ENCODE data around the gene ENHO. TPM values are rescaled to one million over a fixed set of nuclear protein-coding genes. Genes with fewer than 3 reads are reported as not detected.

Gene ENHO
- total and polyA plus RNA-seq, 10 of the 15 experiments (the other 5 are each of a cell fraction or from before 2014, with no cell fraction given) = not detected

DNA sequence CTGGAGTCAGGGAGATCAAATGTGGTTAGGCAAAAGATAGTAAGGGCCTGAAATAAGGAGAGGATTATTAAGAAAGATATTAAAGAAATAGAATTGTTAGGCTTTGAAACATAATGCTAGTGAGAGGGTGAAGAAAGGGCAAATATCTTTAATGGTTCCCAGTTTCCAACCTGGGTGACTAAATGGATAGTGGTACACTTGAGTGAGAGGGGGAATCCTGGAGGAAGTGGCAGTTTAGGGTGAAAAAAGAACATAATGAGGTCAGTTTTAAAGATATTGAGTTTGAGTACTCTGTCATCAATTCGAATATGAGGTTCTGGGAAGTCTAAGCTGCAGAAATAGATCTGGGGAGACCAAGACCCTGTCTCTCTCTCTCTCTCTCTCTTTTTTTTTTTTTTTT lies 45.2 kb downstream of the ENHO start:
- H3K27me3 ChIP-seq (replicated peaks in 1 of 2; ENCODE audit: control insufficient read depth in 2 of 2, insufficient read depth in 2 of 2, low read length in 1 of 2) = peaks cover 0 to 2% of the 10 kb centered on the region in 2 experiments; a peak in 2 of 4 replicates
- H3K79me2 ChIP-seq (ENCODE audit: control insufficient read depth, insufficient read depth, low read length) = no peaks in the 10 kb centered on the region
- FAIRE-seq (no peak), ATAC-seq (no peak), DNase-seq (ENCODE audit: low read depth, low spot score) (no peak)
- no peaks in the 10 kb centered on the region for H3K36me3 ChIP-seq (ENCODE audit: control insufficient read depth in 2 of 2, insufficient read depth in 2 of 2, low read length in 1 of 2)
- H2AFZ ChIP-seq (ENCODE audit: control insufficient read depth, low read depth, low read length) = no peak overlapping the region
- H3K4me1 ChIP-seq (ENCODE audit: control insufficient read depth, insufficient read depth, low read length) = no peaks in the 10 kb centered on the region
- H3K4me2 ChIP-seq (ENCODE audit: control insufficient read depth, insufficient read depth) = no peak overlapping the region
- no peak overlapping the region for H3K9ac ChIP-seq (ENCODE audit: control insufficient read depth, insufficient read depth, low read length)
- intact Hi-C loops (cut with micrococcal nuclease; ENCODE audit: unreplicated experiment) (no loop called here), in situ Hi-C loops (cut with MboI) (no loop called here)
- H3K9me3 ChIP-seq (replicated peaks; ENCODE audit: control insufficient read depth, insufficient read depth, low read length) = no peaks in the 10 kb centered on the region; the same call in 2 of the 3 replicates
- BruUV-seq (replicated peaks) = no TSS peak
- ChIA-PET SMC1A (ENCODE audit: uncharacterized antibody, unreplicated experiment) (no interaction called here), RAD21 (ENCODE audit: unreplicated experiment) (no interaction called here), POLR2A (no interaction called here), CTCF (interaction anchor here (1.4 kb wide), 1 partner anchor 98 kb away, joined by 4 read pairs; no protein-coding TSS in a partner anchor)
- no peaks in the 10 kb centered on the region for H4K20me1 ChIP-seq (ENCODE audit: control insufficient read depth, insufficient read depth)
- H3K4me3 ChIP-seq = no peak overlapping the region
- TF ChIP-seq POLR2AphosphoS2 (IDR thresholded peaks at IDR 0.05; ENCODE audit: low read depth, low read length) (no peak), MEF2A (IDR thresholded peaks at IDR 0.05; ENCODE audit: insufficient read depth, low read depth, low read length) (no peak), BACH1 (IDR thresholded peaks at IDR 0.05; ENCODE audit: borderline replicate concordance) (no peak)
- TF ChIP-seq, protein P1, sequence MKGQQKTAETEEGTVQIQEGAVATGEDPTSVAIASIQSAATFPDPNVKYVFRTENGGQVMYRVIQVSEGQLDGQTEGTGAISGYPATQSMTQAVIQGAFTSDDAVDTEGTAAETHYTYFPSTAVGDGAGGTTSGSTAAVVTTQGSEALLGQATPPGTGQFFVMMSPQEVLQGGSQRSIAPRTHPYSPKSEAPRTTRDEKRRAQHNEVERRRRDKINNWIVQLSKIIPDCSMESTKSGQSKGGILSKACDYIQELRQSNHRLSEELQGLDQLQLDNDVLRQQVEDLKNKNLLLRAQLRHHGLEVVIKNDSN (IDR thresholded peaks at IDR 0.05; ENCODE audit: borderline replicate concordance, extremely low read length, insufficient read depth, low read depth, low read length) = no peak
- WGBS (ENCODE audit: insufficient coverage, insufficient replicate concordance, low lambda C conversion rate, missing lambda C conversion rate) = 0% methylated on average over 1 of the region's 1 CpG
- no peak overlapping the region for H3K27ac ChIP-seq (ENCODE audit: control insufficient read depth, insufficient read depth)

DNA sequence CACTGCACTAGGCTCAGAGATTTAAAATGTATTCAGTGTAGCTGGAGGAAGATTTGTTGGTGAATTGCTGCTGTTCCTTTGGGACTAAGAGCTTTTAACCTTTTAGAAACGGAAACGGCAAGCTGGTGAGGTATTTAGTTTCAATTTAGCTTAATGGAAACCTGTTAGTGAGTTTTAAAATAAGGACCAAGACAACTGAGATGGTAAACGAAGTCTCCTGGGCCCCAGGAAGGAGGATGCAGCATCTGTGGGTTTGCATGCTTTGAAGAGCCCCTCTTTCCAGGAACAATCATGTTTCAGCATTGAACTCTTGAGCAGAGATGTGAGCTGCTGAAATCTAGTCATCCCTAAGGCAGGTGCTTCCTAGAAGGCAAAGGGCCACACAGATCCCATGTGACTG lies 47.7 kb downstream of the ENHO start:
- Histone ChIP-seq H3K4me1 (ENCODE audit: control insufficient read depth, insufficient read depth, low read length) (no peaks in the 10 kb centered on the region), H3K36me3 (ENCODE audit: control insufficient read depth in 2 of 2, insufficient read depth in 2 of 2, low read length in 1 of 2) (no peaks in the 10 kb centered on the region), H4K20me1 (ENCODE audit: control insufficient read depth, insufficient read depth) (no peaks in the 10 kb centered on the region; the same call in 1 of the 2 replicates), H3K27me3 (replicated peaks in 1 of 2; ENCODE audit: control insufficient read depth in 2 of 2, insufficient read depth in 2 of 2, low read length in 1 of 2) (peaks cover 2 to 3% of the 10 kb centered on the region in 2 experiments; a peak in 3 of 4 replicates), H3K79me2 (ENCODE audit: control insufficient read depth, insufficient read depth, low read length) (no peaks in the 10 kb centered on the region), H2AFZ (ENCODE audit: control insufficient read depth, low read depth, low read length) (no peak overlapping the region), H3K4me2 (ENCODE audit: control insufficient read depth, insufficient read depth) (no peak overlapping the region), H3K9me3 (replicated peaks; ENCODE audit: control insufficient read depth, insufficient read depth, low read length) (no peaks in the 10 kb centered on the region), H3K27ac (ENCODE audit: control insufficient read depth, insufficient read depth) (no peak overlapping the region), H3K9ac (ENCODE audit: control insufficient read depth, insufficient read depth, low read length) (no peak overlapping the region), H3K4me3 (no peak overlapping the region)
- CTCF ChIA-PET = no interaction called here
- no TSS peak for BruUV-seq (replicated peaks)
- intact Hi-C loops (cut with micrococcal nuclease; ENCODE audit: unreplicated experiment) (no loop called here), in situ Hi-C loops (cut with MboI) (no loop called here)
- POLR2A ChIA-PET = no interaction called here
- ATAC-seq (no peak), FAIRE-seq (no peak), DNase-seq (ENCODE audit: low read depth, low spot score) (no peak)
- SMC1A ChIA-PET (ENCODE audit: uncharacterized antibody, unreplicated experiment) = interaction anchor here (1.3 kb wide), 1 partner anchor 211 kb away, joined by 3 read pairs; no protein-coding TSS in a partner anchor
- 0% methylated on average over 3 of the region's 3 CpGs for WGBS (ENCODE audit: insufficient coverage, insufficient replicate concordance, low lambda C conversion rate, missing lambda C conversion rate)
- TF ChIP-seq NR2C2 (IDR thresholded peaks at IDR 0.05; ENCODE audit: borderline replicate concordance, control insufficient read depth, insufficient read length, low read depth) = no peak
- no peak for TF ChIP-seq IKZF2 (IDR thresholded peaks at IDR 0.05)
- TF ChIP-seq TCF7 (IDR thresholded peaks at IDR 0.05; ENCODE audit: borderline replicate concordance) = no peak
- TF ChIP-seq JUND (IDR thresholded peaks at IDR 0.05; ENCODE audit: low read depth, low read length) = no peak
- TF ChIP-seq PML (IDR thresholded peaks at IDR 0.05; ENCODE audit: low read length) = no peak
- TF ChIP-seq MTA3 (IDR thresholded peaks at IDR 0.05; ENCODE audit: borderline replicate concordance, low read length) = no peak
- no peak for TF ChIP-seq CBX3 (IDR thresholded peaks at IDR 0.05; ENCODE audit: borderline replicate concordance, low read depth)
- TF ChIP-seq NR2F1 (conservative IDR thresholded peaks at IDR 0.05) = no peak
- no peak for TF ChIP-seq CREB1 (IDR thresholded peaks at IDR 0.05; ENCODE audit: low read depth)
- no peak for TF ChIP-seq TCF3 (IDR thresholded peaks at IDR 0.05; ENCODE audit: borderline replicate concordance, insufficient read depth, low read depth, low read length)
- RAD21 ChIA-PET (ENCODE audit: unreplicated experiment) = no interaction called here

All from GM12878 (cell line).